Left ventricle myocardium inferior (tissue), 1 donor: ENCODE measurements around the gene OSGEPL1. TPM values are rescaled to one million over a fixed set of nuclear protein-coding genes. Genes with fewer than 3 reads are reported as not detected.

ENCODE experiments used
- DNase-seq: peaks from one replicate; pipeline ENCODE4 v3.0.0-alpha.2; 2020
- H3K27ac ChIP-seq: fragments of 200-600 bp; replicated peaks from 2 replicates; pipeline ENCODE4 v1.8.0; 2021
- H3K27me3 ChIP-seq: fragments of 200-600 bp; 2 replicates; pipeline ENCODE4 v1.8.0; 2021; ENCODE audit warnings: low read depth
- H3K36me3 ChIP-seq: fragments of 200-600 bp; 2 replicates; pipeline ENCODE4 v1.8.0; 2021
- H3K4me1 ChIP-seq: fragments of 200-600 bp; 2 replicates; pipeline ENCODE4 v1.8.0; 2021
- H3K4me3 ChIP-seq: fragments of 200-600 bp; 2 replicates; pipeline ENCODE4 v1.8.0; 2021; ENCODE audit warnings: mild to moderate bottlenecking, moderate library complexity
- H3K9me3 ChIP-seq: fragments of 200-600 bp; replicated peaks from 2 replicates; pipeline ENCODE4 v1.8.0; 2021
- CTCF ChIP-seq: fragments of 200-600 bp; IDR thresholded peaks from 2 replicates; pipeline ENCODE4 v1.8.0; 2021; ENCODE audit warnings: antibody characterized with exemption, mild to moderate bottlenecking, borderline replicate concordance
- intact Hi-C: fragments of 100-400 bp; cut with micrococcal nuclease; formaldehyde crosslinking; loops from one replicate; pipeline ENCODE4 v1.11.0; 2022
- total RNA-seq: library from RNA; stranded (reverse); fragmentation: NEBNext Ultra II Directional; extraction: Animal tissue kit (Norgen Biotek cat#: 25700); gene quantifications from one replicate; pipeline ENCODE4 v1.2.1, GENCODE V29; 2021
- donor health status: DM: no; HTN: yes; CAD: no; lungs with severe emphysema.

Gene OSGEPL1
- total RNA-seq, 1 donor from 2014 or later, result 9.8 TPM

- Histone ChIP-seq H3K4me1 (peaks cover 64% of the 10 kb centered on the region), H3K27me3 (no peaks in the 10 kb centered on the region), H3K27ac (peak overlapping the region; percentile 97), H3K4me3 (peak overlapping the region; percentile 81), H3K36me3 (peaks cover 36% of the 10 kb centered on the region), H3K9me3 (no peaks in the 10 kb centered on the region)
- no peak for DNase-seq
- TF ChIP-seq CTCF, result no peak
- intact Hi-C loops, result no loop called here
These were observed 20.9 kb upstream of the OSGEPL1 start for GRCh38 chr2:189783451-189783926.

GRCh38 chr2:189782221-189782671 is 19.7 kb upstream of the OSGEPL1 start:
- DNase-seq, result no peak
- Histone ChIP-seq H3K4me1 (peaks cover 68% of the 10 kb centered on the region), H3K27me3 (no peaks in the 10 kb centered on the region), H3K9me3 (no peaks in the 10 kb centered on the region), H3K36me3 (peaks cover 48% of the 10 kb centered on the region), H3K4me3 (peak overlapping the region; percentile 81), H3K27ac (no peak overlapping the region)
- no peak for TF ChIP-seq CTCF
- intact Hi-C loops, result no loop called here

- H3K9me3 ChIP-seq, result no peaks in the 10 kb centered on the region
- H3K4me3 ChIP-seq, result no peak overlapping the region
- TF ChIP-seq CTCF, result no peak
- no peak overlapping the region for H3K27ac ChIP-seq
- peaks cover 13% of the 10 kb centered on the region for H3K4me1 ChIP-seq
- intact Hi-C loops, result no loop called here
- no peaks in the 10 kb centered on the region for H3K27me3 ChIP-seq
- H3K36me3 ChIP-seq, result peaks cover 77% of the 10 kb centered on the region
- DNase-seq, result no peak
These were observed 9.6 kb upstream of the OSGEPL1 start for GRCh38 chr2:189772212-189772611.

- no peak for TF ChIP-seq CTCF
- no peaks in the 10 kb centered on the region for H3K9me3 ChIP-seq
- no peaks in the 10 kb centered on the region for H3K27me3 ChIP-seq
- H3K4me1 ChIP-seq, result peaks cover 13% of the 10 kb centered on the region
- no peak overlapping the region for H3K4me3 ChIP-seq
- intact Hi-C loops, result no loop called here
- no peak for DNase-seq
- no peak overlapping the region for H3K27ac ChIP-seq
- H3K36me3 ChIP-seq, result peaks cover 74% of the 10 kb centered on the region
These were observed 8.2 kb upstream of the OSGEPL1 start for GRCh38 chr2:189770590-189771322.

GRCh38 chr2:189763908-189764661 is 1.5 kb upstream of the OSGEPL1 start:
- intact Hi-C loops, result no loop called here
- Histone ChIP-seq H3K27ac (no peak overlapping the region), H3K4me3 (peak overlapping the region; percentile 86)

More at GRCh38 chr2:189763908-189764661, 1.5 kb upstream of the OSGEPL1 start:
- TF ChIP-seq CTCF, result no peak
- no peaks in the 10 kb centered on the region for H3K9me3 ChIP-seq
- peaks cover 19% of the 10 kb centered on the region for H3K36me3 ChIP-seq
- H3K27me3 ChIP-seq, result no peaks in the 10 kb centered on the region
- DNase-seq, result no peak
- H3K4me1 ChIP-seq, result peaks cover 30% of the 10 kb centered on the region
